Measurements from ENCODE around the gene FRMD4A. TPM values are rescaled to one million over a fixed set of nuclear protein-coding genes. Genes with fewer than 3 reads are reported as not detected.

Gene FRMD4A
- total and polyA plus RNA-seq, 10 of the 15 experiments (the other 5 are each of a cell fraction or from before 2014, with no cell fraction given) = 17.8 to 75.2 (median 39.1) TPM

DNA sequence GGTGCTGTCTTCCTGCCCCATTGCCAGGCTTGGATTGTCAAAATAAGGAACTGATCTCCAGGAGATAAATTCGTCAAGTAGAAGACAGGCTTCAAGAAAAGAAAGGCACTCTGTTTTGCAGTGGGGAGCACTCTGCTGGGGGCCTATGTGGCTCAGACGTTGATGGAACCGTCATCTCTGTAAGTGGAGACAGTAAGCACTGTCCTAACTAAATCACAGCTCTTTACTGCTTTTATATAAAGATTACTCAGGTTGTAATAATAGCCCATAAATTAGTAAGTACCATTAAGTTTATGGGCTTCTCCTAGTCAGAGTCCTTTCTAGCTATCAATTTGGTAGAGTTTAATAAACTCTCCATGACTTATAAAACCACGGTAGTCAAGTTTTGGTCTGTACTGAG lies 249.9 kb downstream of the FRMD4A start (continued):
- TF ChIP-seq, protein P1, sequence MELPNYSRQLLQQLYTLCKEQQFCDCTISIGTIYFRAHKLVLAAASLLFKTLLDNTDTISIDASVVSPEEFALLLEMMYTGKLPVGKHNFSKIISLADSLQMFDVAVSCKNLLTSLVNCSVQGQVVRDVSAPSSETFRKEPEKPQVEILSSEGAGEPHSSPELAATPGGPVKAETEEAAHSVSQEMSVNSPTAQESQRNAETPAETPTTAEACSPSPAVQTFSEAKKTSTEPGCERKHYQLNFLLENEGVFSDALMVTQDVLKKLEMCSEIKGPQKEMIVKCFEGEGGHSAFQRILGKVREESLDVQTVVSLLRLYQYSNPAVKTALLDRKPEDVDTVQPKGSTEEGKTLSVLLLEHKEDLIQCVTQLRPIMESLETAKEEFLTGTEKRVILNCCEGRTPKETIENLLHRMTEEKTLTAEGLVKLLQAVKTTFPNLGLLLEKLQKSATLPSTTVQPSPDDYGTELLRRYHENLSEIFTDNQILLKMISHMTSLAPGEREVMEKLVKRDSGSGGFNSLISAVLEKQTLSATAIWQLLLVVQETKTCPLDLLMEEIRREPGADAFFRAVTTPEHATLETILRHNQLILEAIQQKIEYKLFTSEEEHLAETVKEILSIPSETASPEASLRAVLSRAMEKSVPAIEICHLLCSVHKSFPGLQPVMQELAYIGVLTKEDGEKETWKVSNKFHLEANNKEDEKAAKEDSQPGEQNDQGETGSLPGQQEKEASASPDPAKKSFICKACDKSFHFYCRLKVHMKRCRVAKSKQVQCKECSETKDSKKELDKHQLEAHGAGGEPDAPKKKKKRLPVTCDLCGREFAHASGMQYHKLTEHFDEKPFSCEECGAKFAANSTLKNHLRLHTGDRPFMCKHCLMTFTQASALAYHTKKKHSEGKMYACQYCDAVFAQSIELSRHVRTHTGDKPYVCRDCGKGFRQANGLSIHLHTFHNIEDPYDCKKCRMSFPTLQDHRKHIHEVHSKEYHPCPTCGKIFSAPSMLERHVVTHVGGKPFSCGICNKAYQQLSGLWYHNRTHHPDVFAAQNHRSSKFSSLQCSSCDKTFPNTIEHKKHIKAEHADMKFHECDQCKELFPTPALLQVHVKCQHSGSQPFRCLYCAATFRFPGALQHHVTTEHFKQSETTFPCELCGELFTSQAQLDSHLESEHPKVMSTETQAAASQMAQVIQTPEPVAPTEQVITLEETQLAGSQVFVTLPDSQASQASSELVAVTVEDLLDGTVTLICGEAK (IDR thresholded peaks at IDR 0.05; ENCODE audit: borderline replicate concordance) = no peak

DNA sequence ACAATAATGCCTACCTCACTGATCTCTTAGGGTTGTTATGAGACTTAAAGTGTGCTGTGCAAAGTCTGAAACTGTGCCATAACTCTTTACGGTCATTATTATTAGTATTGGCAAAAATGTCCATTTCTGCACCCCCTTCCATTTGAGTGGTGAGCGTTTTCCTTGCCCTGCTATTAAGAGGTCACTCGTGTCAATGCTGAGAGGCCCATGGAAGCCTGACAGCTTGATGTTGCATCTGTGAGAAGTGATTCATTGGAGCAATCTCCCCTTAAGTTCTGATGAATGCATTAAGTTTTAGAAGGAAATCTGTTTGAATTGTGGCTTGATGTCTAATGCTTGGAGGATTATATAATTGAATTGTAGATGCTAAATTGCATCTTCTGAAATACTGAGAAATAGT lies 253.3 kb downstream of the FRMD4A start:
- in situ Hi-C loops (cut with MboI) (no loop called here), intact Hi-C loops (cut with micrococcal nuclease; ENCODE audit: unreplicated experiment) (no loop called here)
- ATAC-seq (no peak), FAIRE-seq (no peak), DNase-seq (ENCODE audit: low read depth, low spot score) (no peak)
- no peak overlapping the region for H3K27ac ChIP-seq (ENCODE audit: control insufficient read depth, insufficient read depth)
- no peaks in the 10 kb centered on the region for H3K79me2 ChIP-seq (ENCODE audit: control insufficient read depth, insufficient read depth, low read length)
- H2AFZ ChIP-seq (ENCODE audit: control insufficient read depth, low read depth, low read length) = no peak overlapping the region
- no TSS peak for BruUV-seq (replicated peaks)
- no peaks in the 10 kb centered on the region for H3K27me3 ChIP-seq (replicated peaks in 1 of 2; ENCODE audit: control insufficient read depth in 2 of 2, insufficient read depth in 2 of 2, low read length in 1 of 2)
- POLR2A ChIA-PET = no interaction called here
- no peaks in the 10 kb centered on the region for H4K20me1 ChIP-seq (ENCODE audit: control insufficient read depth, insufficient read depth)
- SMC1A ChIA-PET (ENCODE audit: uncharacterized antibody, unreplicated experiment) = interaction anchor here (0.8 kb wide), 1 partner anchor 36 kb away, joined by 4 read pairs; no protein-coding TSS in a partner anchor
- CTCF ChIA-PET = interaction anchor here (2.3 kb wide), 1 partner anchor 14 kb away, joined by 5 read pairs; no protein-coding TSS in a partner anchor
- no peak overlapping the region for H3K4me2 ChIP-seq (ENCODE audit: control insufficient read depth, insufficient read depth)
- no peak overlapping the region for H3K4me3 ChIP-seq
- H3K36me3 ChIP-seq (ENCODE audit: control insufficient read depth in 2 of 2, insufficient read depth in 2 of 2, low read length in 1 of 2) = no peaks in the 10 kb centered on the region
- no peaks in the 10 kb centered on the region; the same call in 2 of the 3 replicates for H3K9me3 ChIP-seq (replicated peaks; ENCODE audit: control insufficient read depth, insufficient read depth, low read length)
- RAD21 ChIA-PET (ENCODE audit: unreplicated experiment) = no interaction called here
- no peak overlapping the region for H3K9ac ChIP-seq (ENCODE audit: control insufficient read depth, insufficient read depth, low read length)
- H3K4me1 ChIP-seq (ENCODE audit: control insufficient read depth, insufficient read depth, low read length) = no peaks in the 10 kb centered on the region
- 15% methylated on average over 3 of the region's 3 CpGs for WGBS (ENCODE audit: insufficient coverage, insufficient replicate concordance, low lambda C conversion rate, missing lambda C conversion rate)
- no peak for TF ChIP-seq ZNF217 (IDR thresholded peaks at IDR 0.05)
- no peak for TF ChIP-seq EZH2 (IDR thresholded peaks at IDR 0.05; ENCODE audit: borderline replicate concordance, control insufficient read depth, low read depth, low read length)
- TF ChIP-seq ATF7 (IDR thresholded peaks at IDR 0.05; ENCODE audit: low read depth) = no peak
- TF ChIP-seq, protein P2, sequence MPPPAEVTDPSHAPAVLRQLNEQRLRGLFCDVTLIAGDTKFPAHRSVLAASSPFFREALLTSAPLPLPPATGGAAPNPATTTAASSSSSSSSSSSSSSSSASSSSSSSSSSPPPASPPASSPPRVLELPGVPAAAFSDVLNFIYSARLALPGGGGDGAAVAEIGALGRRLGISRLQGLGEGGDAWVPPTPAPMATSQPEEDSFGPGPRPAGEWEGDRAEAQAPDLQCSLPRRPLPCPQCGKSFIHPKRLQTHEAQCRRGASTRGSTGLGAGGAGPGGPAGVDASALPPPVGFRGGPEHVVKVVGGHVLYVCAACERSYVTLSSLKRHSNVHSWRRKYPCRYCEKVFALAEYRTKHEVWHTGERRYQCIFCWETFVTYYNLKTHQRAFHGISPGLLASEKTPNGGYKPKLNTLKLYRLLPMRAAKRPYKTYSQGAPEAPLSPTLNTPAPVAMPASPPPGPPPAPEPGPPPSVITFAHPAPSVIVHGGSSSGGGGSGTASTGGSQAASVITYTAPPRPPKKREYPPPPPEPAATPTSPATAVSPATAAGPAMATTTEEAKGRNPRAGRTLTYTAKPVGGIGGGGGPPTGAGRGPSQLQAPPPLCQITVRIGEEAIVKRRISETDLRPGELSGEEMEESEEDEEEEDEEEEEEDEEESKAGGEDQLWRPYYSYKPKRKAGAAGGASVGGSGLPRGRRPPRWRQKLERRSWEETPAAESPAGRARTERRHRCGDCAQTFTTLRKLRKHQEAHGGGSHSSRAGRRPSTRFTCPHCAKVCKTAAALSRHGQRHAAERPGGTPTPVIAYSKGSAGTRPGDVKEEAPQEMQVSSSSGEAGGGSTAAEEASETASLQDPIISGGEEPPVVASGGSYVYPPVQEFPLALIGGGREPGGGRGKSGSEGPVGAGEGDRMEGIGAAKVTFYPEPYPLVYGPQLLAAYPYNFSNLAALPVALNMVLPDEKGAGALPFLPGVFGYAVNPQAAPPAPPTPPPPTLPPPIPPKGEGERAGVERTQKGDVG (CRISPR knock-in tag; IDR thresholded peaks at IDR 0.05) = no peak
- no peak for TF ChIP-seq TAF1 (IDR thresholded peaks at IDR 0.05; ENCODE audit: borderline replicate concordance, low read depth, low read length)
- TF ChIP-seq SPI1 (IDR thresholded peaks at IDR 0.05; ENCODE audit: borderline replicate concordance, insufficient read depth, low read depth, low read length) = no peak
- TF ChIP-seq PAX5 (IDR thresholded peaks at IDR 0.05; ENCODE audit: borderline replicate concordance, low read depth, low read length) = no peak
- no peak for TF ChIP-seq RB1 (IDR thresholded peaks at IDR 0.05; ENCODE audit: borderline replicate concordance)
- TF ChIP-seq ZNF274 (IDR thresholded peaks at IDR 0.05; ENCODE audit: insufficient read depth, insufficient read length) = no peak
- no peak for TF ChIP-seq DPF2 (IDR thresholded peaks at IDR 0.05)
- no peak for TF ChIP-seq RCOR1 (conservative IDR thresholded peaks at IDR 0.05; ENCODE audit: low read depth, low read length)
- TF ChIP-seq, protein P3, sequence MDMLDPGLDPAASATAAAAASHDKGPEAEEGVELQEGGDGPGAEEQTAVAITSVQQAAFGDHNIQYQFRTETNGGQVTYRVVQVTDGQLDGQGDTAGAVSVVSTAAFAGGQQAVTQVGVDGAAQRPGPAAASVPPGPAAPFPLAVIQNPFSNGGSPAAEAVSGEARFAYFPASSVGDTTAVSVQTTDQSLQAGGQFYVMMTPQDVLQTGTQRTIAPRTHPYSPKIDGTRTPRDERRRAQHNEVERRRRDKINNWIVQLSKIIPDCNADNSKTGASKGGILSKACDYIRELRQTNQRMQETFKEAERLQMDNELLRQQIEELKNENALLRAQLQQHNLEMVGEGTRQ (IDR thresholded peaks at IDR 0.05; ENCODE audit: borderline replicate concordance, low read depth, low read length) = no peak
- TF ChIP-seq RELA (IDR thresholded peaks at IDR 0.05; ENCODE audit: borderline replicate concordance, partially characterized antibody) = no peak

All from GM12878 (cell line).